Measurements from ENCODE around the gene SLC9A9.
A peak's percentile ranks its signal among the peaks of the same experiment; 100 is the strongest.

SLC9A9 gene

GRCh38 chr3:143596957-143597642, 251.2 kb downstream of the SLC9A9 start:
- DNase-seq (ENCODE audit: low read depth): peak; percentile 10
- no peak overlapping the region for H3K4me3 ChIP-seq (ENCODE audit: low read length)
- no peak for TF ChIP-seq CTCF (IDR thresholded peaks at IDR 0.05; ENCODE audit: insufficient read depth, low read depth, low read length, missing control alignments)

- DNase-seq (ENCODE audit: low read depth): no peak
- no peak for TF ChIP-seq CTCF (IDR thresholded peaks at IDR 0.05; ENCODE audit: insufficient read depth, low read depth, low read length, missing control alignments)
- no peak overlapping the region for H3K4me3 ChIP-seq (ENCODE audit: low read length)
Measured at GRCh38 chr3:143595456-143596077, 252.7 kb downstream of the SLC9A9 start.

DNA sequence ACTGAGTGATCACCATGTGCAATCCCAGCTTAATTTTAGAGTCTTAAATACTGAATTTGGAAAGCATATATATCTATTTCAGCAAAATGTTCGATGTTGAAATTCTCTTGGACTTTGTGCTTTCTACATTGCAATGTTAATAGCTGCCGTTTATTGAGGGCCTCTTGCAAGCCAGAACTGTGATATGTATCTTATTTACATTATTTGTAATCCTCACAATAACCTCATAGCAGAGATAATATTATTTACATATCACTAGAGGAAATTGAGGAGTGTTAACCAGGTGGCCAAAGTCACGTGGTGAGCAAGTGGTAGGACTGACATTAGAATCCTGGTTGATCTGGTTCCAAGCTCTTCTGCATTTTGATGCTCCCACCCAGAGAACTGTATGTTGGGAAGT, 254.1 kb downstream of the SLC9A9 start:
- TF ChIP-seq CTCF (IDR thresholded peaks at IDR 0.05; ENCODE audit: insufficient read depth, low read depth, low read length, missing control alignments): no peak
- no peak overlapping the region for H3K4me3 ChIP-seq (ENCODE audit: low read length)
- DNase-seq (ENCODE audit: low read depth): no peak

DNA sequence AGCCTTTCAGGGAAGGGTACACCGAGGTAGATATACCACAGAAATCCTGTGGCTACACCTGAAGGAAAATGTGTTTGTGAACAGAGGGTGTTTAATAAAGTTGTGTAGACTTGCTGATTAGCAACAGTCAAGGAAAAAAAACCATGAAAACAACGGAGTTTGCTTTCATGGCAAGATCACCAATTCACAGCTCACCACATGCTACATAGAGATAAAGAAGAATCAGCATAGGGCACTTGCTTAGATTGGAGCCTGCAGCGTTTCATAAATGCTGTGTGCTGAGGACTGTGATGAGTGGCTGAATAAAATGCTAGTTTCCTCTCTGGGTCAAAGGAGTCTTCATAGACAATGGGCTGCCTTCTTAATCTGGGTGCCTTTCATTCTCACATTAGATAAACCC, 257.6 kb downstream of the SLC9A9 start:
- DNase-seq (ENCODE audit: low read depth): no peak
- no peak overlapping the region for H3K4me3 ChIP-seq (ENCODE audit: low read length)
- no peak for TF ChIP-seq CTCF (IDR thresholded peaks at IDR 0.05; ENCODE audit: insufficient read depth, low read depth, low read length, missing control alignments)

- no peak for TF ChIP-seq CTCF (IDR thresholded peaks at IDR 0.05; ENCODE audit: insufficient read depth, low read depth, low read length, missing control alignments)
- H3K4me3 ChIP-seq (ENCODE audit: low read length): no peak overlapping the region
- no peak for DNase-seq (ENCODE audit: low read depth)
Measured at GRCh38 chr3:143586576-143586975, 261.7 kb downstream of the SLC9A9 start.

GRCh38 chr3:143585720-143586456, 262.4 kb downstream of the SLC9A9 start:
- no peak overlapping the region for H3K4me3 ChIP-seq (ENCODE audit: low read length)
- DNase-seq (ENCODE audit: low read depth): no peak
- no peak for TF ChIP-seq CTCF (IDR thresholded peaks at IDR 0.05; ENCODE audit: insufficient read depth, low read depth, low read length, missing control alignments)

Data from epithelial cell of esophagus (primary cell).